Hepatocyte (in vitro differentiated cells): ENCODE measurements around the gene HHAT.

Source experiments
- EZH2 ChIP-seq: fragments of 200-600 bp; sonication (generic); IDR thresholded peaks from 2 replicates; pipeline ENCODE4 v1.6.1; 2016; ENCODE audit warnings: antibody characterized with exemption, mild to moderate bottlenecking, borderline replicate concordance
- EZH2phosphoT487 ChIP-seq: fragments of 200-600 bp; sonication (generic); IDR thresholded peaks from one replicate; pipeline ENCODE4 v1.6.1; 2018; ENCODE audit warnings: antibody characterized with exemption, mild to moderate bottlenecking, low read depth, moderate library complexity; ENCODE audit not compliant: unreplicated experiment, severe bottlenecking
- TF ChIP-seq, protein P1 (sequence below): fragments of 200-600 bp; sonication (generic); IDR thresholded peaks from 2 replicates; pipeline ENCODE4 v1.5.1; 2016; ENCODE audit warnings: antibody characterized with exemption, mild to moderate bottlenecking; ENCODE audit not compliant: poor library complexity

DNA sequence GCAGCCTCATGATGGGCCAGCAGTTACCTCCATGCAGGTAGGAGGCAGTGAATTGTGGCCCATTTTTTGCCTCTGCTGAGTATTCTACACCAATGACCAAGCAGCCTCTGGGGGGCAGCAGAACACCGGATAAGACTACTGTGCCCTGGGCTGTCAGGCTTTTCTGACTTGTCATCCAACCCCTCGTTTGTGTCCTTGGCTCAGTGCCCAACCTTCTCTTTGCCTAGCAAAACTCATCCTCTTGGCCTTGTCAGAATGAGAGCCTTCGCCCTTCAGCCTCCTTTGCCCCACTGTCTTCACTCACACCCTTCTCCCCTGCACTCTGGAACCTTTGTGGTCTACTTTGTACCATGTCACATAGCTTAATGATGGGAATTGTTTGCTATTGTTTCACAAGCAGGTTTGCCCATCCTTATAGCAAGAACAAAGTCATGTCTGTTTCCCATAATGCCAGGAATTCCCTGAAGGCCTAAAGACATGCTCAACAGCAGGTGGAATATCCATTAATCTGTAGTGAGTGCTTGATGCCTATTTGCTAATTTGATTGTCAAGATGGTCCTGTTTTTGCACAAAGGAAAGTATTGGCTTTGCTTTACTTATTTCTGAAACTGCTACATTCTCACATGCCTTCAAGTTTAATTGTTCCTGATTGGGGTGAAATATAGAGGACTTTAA lies 255.9 kb downstream of the HHAT start:
- TF ChIP-seq, protein P1, sequence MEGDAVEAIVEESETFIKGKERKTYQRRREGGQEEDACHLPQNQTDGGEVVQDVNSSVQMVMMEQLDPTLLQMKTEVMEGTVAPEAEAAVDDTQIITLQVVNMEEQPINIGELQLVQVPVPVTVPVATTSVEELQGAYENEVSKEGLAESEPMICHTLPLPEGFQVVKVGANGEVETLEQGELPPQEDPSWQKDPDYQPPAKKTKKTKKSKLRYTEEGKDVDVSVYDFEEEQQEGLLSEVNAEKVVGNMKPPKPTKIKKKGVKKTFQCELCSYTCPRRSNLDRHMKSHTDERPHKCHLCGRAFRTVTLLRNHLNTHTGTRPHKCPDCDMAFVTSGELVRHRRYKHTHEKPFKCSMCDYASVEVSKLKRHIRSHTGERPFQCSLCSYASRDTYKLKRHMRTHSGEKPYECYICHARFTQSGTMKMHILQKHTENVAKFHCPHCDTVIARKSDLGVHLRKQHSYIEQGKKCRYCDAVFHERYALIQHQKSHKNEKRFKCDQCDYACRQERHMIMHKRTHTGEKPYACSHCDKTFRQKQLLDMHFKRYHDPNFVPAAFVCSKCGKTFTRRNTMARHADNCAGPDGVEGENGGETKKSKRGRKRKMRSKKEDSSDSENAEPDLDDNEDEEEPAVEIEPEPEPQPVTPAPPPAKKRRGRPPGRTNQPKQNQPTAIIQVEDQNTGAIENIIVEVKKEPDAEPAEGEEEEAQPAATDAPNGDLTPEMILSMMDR = peak; percentile 77
- TF ChIP-seq EZH2 = no peak
- TF ChIP-seq EZH2phosphoT487 = no peak
